SK-N-SH (cell line): ENCODE data around the gene PDE4B. TPM values are rescaled to one million over a fixed set of nuclear protein-coding genes. Genes with fewer than 3 reads are reported as not detected.

Experiments used
- CTCF ChIA-PET: fragments of 300-600, 350-600 bp; formaldehyde crosslinking; extraction: SDS; loops from one replicate; lab custom pipeline; 2021; lab: Yijun Ruan, JAX
- POLR2A ChIA-PET: fragments of 350-600 bp; sonication (Branson Sonifier 250); formaldehyde crosslinking; extraction: SDS; loops from one replicate; lab custom pipeline; 2020; ENCODE audit warnings: antibody characterized with exemption, inconsistent platforms; lab: Yijun Ruan, JAX
- DNase-seq: peaks from one replicate; pipeline ENCODE4 v3.0.0; 2012
- H2AFZ ChIP-seq: fragments of 200-600 bp; sonication (generic); 2 replicates; pipeline ENCODE4 v1.8.1; 2016; ENCODE audit warnings: antibody characterized with exemption, mild to moderate bottlenecking, low read depth
- H3F3A ChIP-seq: fragments of 200-600 bp; sonication (generic); replicated peaks from 2 replicates; pipeline ENCODE3; 2016; ENCODE audit warnings: antibody characterized with exemption, mild to moderate bottlenecking; ENCODE audit not compliant: insufficient read depth
- H3K27ac ChIP-seq, 2 experiments: fragments of 200-500 bp in 1 of 2; fragments of 200-600 bp in 1 of 2; sonication (Bioruptor generic) in 1 of 2; sonication (generic), shearing (Covaris generic) in 1 of 2; 2 replicates each; pipeline versions ENCODE4 v1.5.1 to v1.6.1; 2014 to 2016; ENCODE audit warnings: low read depth in 2 of 2, inconsistent platforms in 1 of 2, low read length in 1 of 2, mild to moderate bottlenecking in 1 of 2, mixed read lengths in 1 of 2
- H3K27me3 ChIP-seq: fragments of 200-600 bp; sonication (generic), shearing (Covaris generic); 2 replicates; pipeline ENCODE4 v1.6.1; 2016; ENCODE audit warnings: mixed run types; ENCODE audit not compliant: insufficient read depth
- H3K36me3 ChIP-seq, 2 experiments: fragments of 200-500 bp in 1 of 2; fragments of 200-600 bp in 1 of 2; sonication (Bioruptor generic) in 1 of 2; sonication (generic) in 1 of 2; replicated peaks in 1 of 2; 2 replicates each; pipeline versions ENCODE3 to v1.5.1; 2014 to 2016; ENCODE audit warnings: low read length in 1 of 2, mild to moderate bottlenecking in 1 of 2; ENCODE audit not compliant: insufficient read depth in 2 of 2, control insufficient read depth in 1 of 2
- H3K4me1 ChIP-seq, 2 experiments: fragments of 200-500 bp in 1 of 2; fragments of 200-600 bp in 1 of 2; sonication (Bioruptor generic) in 1 of 2; sonication (generic), shearing (Covaris generic) in 1 of 2; 2 replicates each; pipeline versions ENCODE4 v1.5.1 to v1.6.1; 2014 to 2016; ENCODE audit warnings: low read depth in 1 of 2, low read length in 1 of 2, mixed run types in 1 of 2; ENCODE audit not compliant: insufficient read depth in 2 of 2, control insufficient read depth in 1 of 2
- H3K4me2 ChIP-seq: fragments of 200-600 bp; sonication (generic), shearing (Covaris generic); 2 replicates; pipeline ENCODE4 v1.6.1; 2017; ENCODE audit warnings: mixed run types
- H3K4me3 ChIP-seq, 2 experiments: fragments of 200-500 bp in 1 of 2; fragments of 200-600 bp in 1 of 2; sonication (Bioruptor generic) in 1 of 2; sonication (generic), shearing (Covaris generic) in 1 of 2; 2 replicates each; pipeline versions ENCODE4 v1.5.1 to v1.8.1; 2014 to 2016; ENCODE audit warnings: low read depth in 2 of 2, inconsistent platforms in 1 of 2, low read length in 1 of 2, mild to moderate bottlenecking in 1 of 2, mixed read lengths in 1 of 2, moderate library complexity in 1 of 2
- H3K79me2 ChIP-seq: fragments of 200-600 bp; sonication (generic); 2 replicates; pipeline ENCODE4 v1.8.1; 2017; ENCODE audit warnings: mild to moderate bottlenecking; ENCODE audit not compliant: insufficient read depth
- H3K9ac ChIP-seq: fragments of 200-600 bp; sonication (generic); 2 replicates; pipeline ENCODE4 v1.6.1; 2017; ENCODE audit warnings: mixed run types
- H3K9me2 ChIP-seq: fragments of 200-600 bp; sonication (generic); 2 replicates; pipeline ENCODE4 v1.6.1; 2017; ENCODE audit warnings: mixed run types
- H3K9me3 ChIP-seq: fragments of 200-600 bp; sonication (generic); 2 replicates; pipeline ENCODE4 v1.6.1; 2017; ENCODE audit warnings: mixed run types, mild to moderate bottlenecking, moderate library complexity
- H4K20me1 ChIP-seq: fragments of 200-600 bp; sonication (generic); 2 replicates; pipeline ENCODE4 v1.6.1; 2017; ENCODE audit warnings: mild to moderate bottlenecking, mixed run types; ENCODE audit not compliant: insufficient read depth
- CHD2 ChIP-seq: fragments of 150-350 bp; IDR thresholded peaks from 2 replicates; pipeline ENCODE4 v1.6.1; 2018; ENCODE audit warnings: low read length; ENCODE audit not compliant: partially characterized antibody
- ELF1 ChIP-seq: IDR thresholded peaks from 2 replicates; pipeline ENCODE4 v1.4.0; 2012
- FOSL2 ChIP-seq: IDR thresholded peaks from 2 replicates; pipeline ENCODE4 v1.4.0; 2012; ENCODE audit warnings: low read depth, mild to moderate bottlenecking, moderate library complexity, borderline replicate concordance
- FOXJ3 ChIP-seq: sonication (generic); formaldehyde crosslinking; IDR thresholded peaks from 2 replicates; pipeline ENCODE4 v1.5.1; 2020; ENCODE audit warnings: mild to moderate bottlenecking, missing genetic modification reagents
- FOXM1 ChIP-seq: IDR thresholded peaks from 2 replicates; pipeline ENCODE4 v1.4.0; 2012; ENCODE audit warnings: low read depth, mild to moderate bottlenecking
- MEF2A ChIP-seq: IDR thresholded peaks from 2 replicates; pipeline ENCODE4 v1.4.0; 2012; ENCODE audit warnings: low read depth, borderline replicate concordance
- MXI1 ChIP-seq: IDR thresholded peaks from 2 replicates; pipeline ENCODE4 v1.6.1; 2012; ENCODE audit warnings: mild to moderate bottlenecking, low read depth, low read length, improper control_type of control experiment
- RAD21 ChIP-seq: IDR thresholded peaks from 2 replicates; pipeline ENCODE4 v1.6.1; 2012; ENCODE audit warnings: mild to moderate bottlenecking, low read length
- RFX5 ChIP-seq: IDR thresholded peaks from 2 replicates; pipeline ENCODE4 v1.6.1; 2012; ENCODE audit warnings: mild to moderate bottlenecking, improper control_type of control experiment, low read length
- RXRA ChIP-seq: IDR thresholded peaks from 2 replicates; pipeline ENCODE4 v1.4.0; 2012; ENCODE audit warnings: low read depth, mild to moderate bottlenecking, borderline replicate concordance
- SIN3A ChIP-seq: IDR thresholded peaks from 2 replicates; pipeline ENCODE4 v1.6.1; 2012; ENCODE audit warnings: low read depth, mild to moderate bottlenecking, low read length, moderate library complexity, borderline replicate concordance
- WGBS: methylation state at CpG from one replicate; pipeline ENCODE4 v1.1.6; 2017; ENCODE audit warnings: low lambda C conversion rate; 5-methylcytosine and 5-hydroxymethylcytosine counted together
- polyA plus RNA-seq, 3 experiments: library from polyadenylated mRNA; depleted of rRNA; stranded (reverse); fragments of >200 nt; gene quantifications; 2 replicates each; pipeline ENCODE4 v1.2.3, GENCODE V29; 2012
- TF ChIP-seq, protein P1 (sequence below): IDR thresholded peaks from 2 replicates; pipeline ENCODE4 v1.4.0; 2012; ENCODE audit warnings: low read depth
- TF ChIP-seq, protein P2 (sequence below): fragments of 150-350 bp; IDR thresholded peaks from 2 replicates; pipeline ENCODE4 v1.6.1; 2016; ENCODE audit warnings: mild to moderate bottlenecking, low read depth, low read length
- TF ChIP-seq, protein P3 (sequence below): IDR thresholded peaks from 2 replicates; pipeline ENCODE4 v1.4.0; 2012; ENCODE audit warnings: low read depth, borderline replicate concordance

The PDE4B gene
- polyA plus RNA-seq, 1 of the 3 experiments (the other 2 are of a cell fraction): 1.9 TPM

DNA sequence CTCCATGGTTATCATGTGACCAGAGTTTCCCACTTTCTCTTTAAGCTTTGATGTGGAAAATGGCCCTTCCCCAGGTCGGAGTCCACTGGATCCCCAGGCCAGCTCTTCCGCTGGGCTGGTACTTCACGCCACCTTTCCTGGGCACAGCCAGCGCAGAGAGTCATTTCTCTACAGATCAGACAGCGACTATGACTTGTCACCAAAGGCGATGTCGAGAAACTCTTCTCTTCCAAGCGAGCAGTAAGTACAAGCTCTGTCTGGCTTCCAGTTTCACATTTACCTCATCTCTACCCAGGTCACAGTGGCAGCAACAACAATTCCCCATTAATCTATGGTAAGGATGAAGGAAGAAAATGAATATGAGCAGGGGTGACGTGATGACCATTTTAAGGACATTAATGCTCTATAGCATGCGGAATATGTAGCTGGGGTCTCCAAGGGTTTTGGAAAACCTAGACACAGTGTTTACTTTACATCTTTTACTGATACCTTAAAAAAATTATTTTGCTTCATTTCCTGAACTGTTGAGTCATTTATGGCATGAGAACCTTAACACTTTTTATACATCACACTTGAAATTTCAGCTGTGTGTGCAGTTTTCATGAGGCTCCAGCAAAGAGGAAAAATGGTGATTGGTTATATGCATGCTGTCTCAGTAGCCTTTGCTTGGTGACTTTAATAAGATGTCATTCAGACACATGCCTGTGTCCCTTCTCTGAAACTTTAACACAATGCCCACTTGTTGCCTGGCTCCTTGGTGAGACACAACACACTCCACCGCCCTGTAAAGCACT lies 454.9 kb downstream of the PDE4B start (continued):
- TF ChIP-seq, protein P1, sequence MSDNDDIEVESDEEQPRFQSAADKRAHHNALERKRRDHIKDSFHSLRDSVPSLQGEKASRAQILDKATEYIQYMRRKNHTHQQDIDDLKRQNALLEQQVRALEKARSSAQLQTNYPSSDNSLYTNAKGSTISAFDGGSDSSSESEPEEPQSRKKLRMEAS: no peak

DNA sequence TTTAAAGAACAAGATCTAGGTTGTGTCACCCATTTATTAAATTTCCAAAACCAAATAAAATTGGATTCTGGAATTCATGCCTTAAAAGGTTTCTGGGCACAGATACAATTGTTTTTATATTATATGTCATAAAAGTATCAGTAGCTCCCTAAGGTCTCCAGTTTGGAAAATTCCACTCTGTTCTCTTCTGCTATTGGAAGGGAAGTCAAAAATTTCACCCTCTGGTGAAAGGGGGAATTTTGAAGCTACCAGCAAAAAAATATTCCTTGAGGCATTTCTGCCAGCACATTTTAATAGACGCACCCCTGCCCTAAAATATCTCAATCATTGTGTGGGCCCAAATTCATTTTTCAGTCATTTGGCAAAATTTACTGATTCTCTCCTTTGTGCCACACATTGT lies 455.6 kb downstream of the PDE4B start:
- H3K36me3 ChIP-seq: no peaks in the 10 kb centered on the region
- no peak for DNase-seq
- no peak overlapping the region for H3K4me3 ChIP-seq
- no peak overlapping the region for H3K9ac ChIP-seq
- WGBS: 75% methylated on average over 1 of the region's 1 CpG
- H4K20me1 ChIP-seq: no peaks in the 10 kb centered on the region
- CTCF ChIA-PET: interaction anchor here (1.2 to 19.0 kb wide), 6 partner anchors 9 to 477 kb away, joined by 4 to 384 read pairs (median 103); no protein-coding TSS in a partner anchor
- TF ChIP-seq, protein P2, sequence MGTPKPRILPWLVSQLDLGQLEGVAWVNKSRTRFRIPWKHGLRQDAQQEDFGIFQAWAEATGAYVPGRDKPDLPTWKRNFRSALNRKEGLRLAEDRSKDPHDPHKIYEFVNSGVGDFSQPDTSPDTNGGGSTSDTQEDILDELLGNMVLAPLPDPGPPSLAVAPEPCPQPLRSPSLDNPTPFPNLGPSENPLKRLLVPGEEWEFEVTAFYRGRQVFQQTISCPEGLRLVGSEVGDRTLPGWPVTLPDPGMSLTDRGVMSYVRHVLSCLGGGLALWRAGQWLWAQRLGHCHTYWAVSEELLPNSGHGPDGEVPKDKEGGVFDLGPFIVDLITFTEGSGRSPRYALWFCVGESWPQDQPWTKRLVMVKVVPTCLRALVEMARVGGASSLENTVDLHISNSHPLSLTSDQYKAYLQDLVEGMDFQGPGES: no peak
- TF ChIP-seq FOXM1 (no peak), ELF1 (no peak), SIN3A (no peak), FOXJ3 (CRISPR knock-in tag) (no peak), MEF2A (no peak), RFX5 (no peak), RAD21 (no peak), MXI1 (no peak), RXRA (no peak), FOSL2 (no peak), CHD2 (no peak)
- TF ChIP-seq, protein P3, sequence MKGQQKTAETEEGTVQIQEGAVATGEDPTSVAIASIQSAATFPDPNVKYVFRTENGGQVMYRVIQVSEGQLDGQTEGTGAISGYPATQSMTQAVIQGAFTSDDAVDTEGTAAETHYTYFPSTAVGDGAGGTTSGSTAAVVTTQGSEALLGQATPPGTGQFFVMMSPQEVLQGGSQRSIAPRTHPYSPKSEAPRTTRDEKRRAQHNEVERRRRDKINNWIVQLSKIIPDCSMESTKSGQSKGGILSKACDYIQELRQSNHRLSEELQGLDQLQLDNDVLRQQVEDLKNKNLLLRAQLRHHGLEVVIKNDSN: no peak
- no peaks in the 10 kb centered on the region for H3K79me2 ChIP-seq
- no peaks in the 10 kb centered on the region for H3F3A ChIP-seq
- no peak overlapping the region for H2AFZ ChIP-seq
- no peaks in the 10 kb centered on the region for H3K27me3 ChIP-seq
- peaks cover 31 to 39% of the 10 kb centered on the region in 2 experiments; a peak in 3 of 4 replicates for H3K4me1 ChIP-seq
- H3K9me2 ChIP-seq: no peaks in the 10 kb centered on the region
- no peak overlapping the region for H3K4me2 ChIP-seq
- POLR2A ChIA-PET: no interaction called here
- no peak overlapping the region; a peak in 1 of 4 replicates for H3K27ac ChIP-seq
- no peaks in the 10 kb centered on the region for H3K9me3 ChIP-seq
